ENCODE measurements around the gene SEL1L3.

The SEL1L3 gene

GRCh38 chr4:25834411-25835107 is 28.2 kb downstream of the SEL1L3 start:
- TF ChIP-seq, protein P1, sequence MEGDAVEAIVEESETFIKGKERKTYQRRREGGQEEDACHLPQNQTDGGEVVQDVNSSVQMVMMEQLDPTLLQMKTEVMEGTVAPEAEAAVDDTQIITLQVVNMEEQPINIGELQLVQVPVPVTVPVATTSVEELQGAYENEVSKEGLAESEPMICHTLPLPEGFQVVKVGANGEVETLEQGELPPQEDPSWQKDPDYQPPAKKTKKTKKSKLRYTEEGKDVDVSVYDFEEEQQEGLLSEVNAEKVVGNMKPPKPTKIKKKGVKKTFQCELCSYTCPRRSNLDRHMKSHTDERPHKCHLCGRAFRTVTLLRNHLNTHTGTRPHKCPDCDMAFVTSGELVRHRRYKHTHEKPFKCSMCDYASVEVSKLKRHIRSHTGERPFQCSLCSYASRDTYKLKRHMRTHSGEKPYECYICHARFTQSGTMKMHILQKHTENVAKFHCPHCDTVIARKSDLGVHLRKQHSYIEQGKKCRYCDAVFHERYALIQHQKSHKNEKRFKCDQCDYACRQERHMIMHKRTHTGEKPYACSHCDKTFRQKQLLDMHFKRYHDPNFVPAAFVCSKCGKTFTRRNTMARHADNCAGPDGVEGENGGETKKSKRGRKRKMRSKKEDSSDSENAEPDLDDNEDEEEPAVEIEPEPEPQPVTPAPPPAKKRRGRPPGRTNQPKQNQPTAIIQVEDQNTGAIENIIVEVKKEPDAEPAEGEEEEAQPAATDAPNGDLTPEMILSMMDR (IDR thresholded peaks at IDR 0.05), result no peak

DNA sequence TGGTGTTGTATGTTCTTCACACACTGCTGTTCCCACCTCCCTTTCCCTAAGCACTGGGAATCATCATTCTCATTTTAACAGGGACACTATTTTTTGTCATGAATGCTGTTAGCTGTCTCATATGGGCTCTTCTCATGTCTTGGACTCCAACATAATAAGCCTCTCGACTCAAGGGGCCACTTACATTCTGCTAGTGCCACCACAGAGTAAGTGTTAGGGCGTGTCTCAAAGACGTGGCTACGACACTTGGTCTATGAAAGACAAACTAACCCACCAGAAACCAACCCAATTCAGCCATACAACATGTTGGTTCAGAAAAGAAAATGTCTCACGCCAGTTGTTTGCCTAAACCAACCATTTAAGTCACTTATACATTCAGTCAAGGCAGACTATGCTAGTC is 32.2 kb downstream of the SEL1L3 start:
- TF ChIP-seq, protein P1 (IDR thresholded peaks at IDR 0.05), result no peak

- TF ChIP-seq, protein P1 (IDR thresholded peaks at IDR 0.05), result no peak
Observed at GRCh38 chr4:25827897-25828296, 34.9 kb downstream of the SEL1L3 start.

DNA sequence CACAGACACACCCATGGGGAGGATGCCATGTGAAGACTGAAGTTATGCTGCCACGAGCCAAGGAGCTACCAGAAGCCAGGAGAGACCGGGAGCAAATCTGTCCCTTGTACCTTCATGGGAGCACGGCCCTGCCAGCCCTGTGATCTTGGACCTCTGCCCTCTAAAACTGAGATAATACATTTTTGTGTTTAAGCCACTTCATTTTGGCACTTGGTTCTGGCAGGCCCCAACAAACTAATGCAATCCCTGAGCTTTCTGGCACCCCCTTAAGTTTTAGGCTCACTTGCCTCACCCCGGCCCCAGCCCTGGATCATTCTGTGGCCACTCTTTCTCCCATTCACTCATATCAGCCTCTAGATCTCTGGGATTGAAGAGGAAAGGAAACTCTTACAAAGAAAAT is 35.4 kb downstream of the SEL1L3 start:
- TF ChIP-seq, protein P1 (IDR thresholded peaks at IDR 0.05), result no peak

- TF ChIP-seq, protein P1 (IDR thresholded peaks at IDR 0.05), result no peak
Observed at GRCh38 chr4:25826074-25826752, 36.6 kb downstream of the SEL1L3 start.

- TF ChIP-seq, protein P1 (IDR thresholded peaks at IDR 0.05), result no peak
Observed at GRCh38 chr4:25823632-25824031, 39.2 kb downstream of the SEL1L3 start.

- TF ChIP-seq, protein P1 (IDR thresholded peaks at IDR 0.05), result no peak
Observed at GRCh38 chr4:25821899-25822298, 40.9 kb downstream of the SEL1L3 start.
